Colon (tissue), 2 donors: Measurements from ENCODE around the gene INTS13.
"Not testable (repeated sequence)": the region's sequence is repeated elsewhere in the genome, so short reads cannot be mapped to it uniquely, and the experiment has no call there.

Source experiments
- FAIRE-seq: peaks from 2 replicates; lab custom pipeline; 2012; peaks lifted over from hg19 to GRCh38; lab: Jason Lieb, UNC
- donor health status: control.
- donor health status: control.

Gene INTS13, protein sequence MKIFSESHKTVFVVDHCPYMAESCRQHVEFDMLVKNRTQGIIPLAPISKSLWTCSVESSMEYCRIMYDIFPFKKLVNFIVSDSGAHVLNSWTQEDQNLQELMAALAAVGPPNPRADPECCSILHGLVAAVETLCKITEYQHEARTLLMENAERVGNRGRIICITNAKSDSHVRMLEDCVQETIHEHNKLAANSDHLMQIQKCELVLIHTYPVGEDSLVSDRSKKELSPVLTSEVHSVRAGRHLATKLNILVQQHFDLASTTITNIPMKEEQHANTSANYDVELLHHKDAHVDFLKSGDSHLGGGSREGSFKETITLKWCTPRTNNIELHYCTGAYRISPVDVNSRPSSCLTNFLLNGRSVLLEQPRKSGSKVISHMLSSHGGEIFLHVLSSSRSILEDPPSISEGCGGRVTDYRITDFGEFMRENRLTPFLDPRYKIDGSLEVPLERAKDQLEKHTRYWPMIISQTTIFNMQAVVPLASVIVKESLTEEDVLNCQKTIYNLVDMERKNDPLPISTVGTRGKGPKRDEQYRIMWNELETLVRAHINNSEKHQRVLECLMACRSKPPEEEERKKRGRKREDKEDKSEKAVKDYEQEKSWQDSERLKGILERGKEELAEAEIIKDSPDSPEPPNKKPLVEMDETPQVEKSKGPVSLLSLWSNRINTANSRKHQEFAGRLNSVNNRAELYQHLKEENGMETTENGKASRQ

DNA sequence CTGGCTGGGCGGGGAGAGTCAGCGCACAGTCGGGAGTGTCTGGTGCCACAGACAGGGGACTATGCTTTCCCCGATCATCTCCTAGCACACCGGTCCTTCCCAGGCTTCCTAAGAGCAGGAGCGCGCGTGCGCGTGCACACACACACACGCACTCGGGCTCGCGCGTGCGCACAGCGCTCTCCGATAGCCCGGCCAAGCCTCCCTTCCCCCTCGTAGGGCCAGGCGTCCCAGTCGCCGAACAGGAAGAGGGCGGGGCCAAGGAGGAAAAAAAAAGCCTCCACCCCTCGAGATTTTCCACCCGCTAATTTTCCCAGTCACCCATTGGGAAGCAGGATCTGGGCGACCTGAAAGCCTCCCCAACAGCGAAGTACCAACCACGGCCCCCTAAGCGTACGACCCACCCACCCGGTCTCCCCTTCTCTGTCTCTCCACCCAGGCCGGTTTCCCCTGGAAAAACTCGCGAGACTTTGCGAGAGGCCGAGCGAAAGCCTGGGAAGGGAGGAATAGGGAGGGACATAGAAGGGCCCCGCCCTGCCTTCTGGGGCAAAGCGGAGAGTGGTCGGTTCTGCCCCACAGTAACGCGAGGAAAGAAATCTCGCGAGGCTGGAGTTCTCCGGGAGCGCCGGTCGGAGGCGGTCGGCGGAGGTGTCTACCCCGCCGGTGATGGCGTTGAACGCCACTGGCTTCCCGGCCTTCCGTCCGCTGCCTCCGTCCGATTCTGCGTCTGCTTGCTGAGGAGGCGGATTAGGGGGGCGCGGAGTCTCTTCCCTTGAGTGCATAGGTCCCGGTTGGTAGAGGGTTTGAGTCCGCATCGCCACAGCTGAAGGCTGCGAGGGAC is at the start of gene INTS13, which contains the start of gene FGFR1OP2:
Gene INTS13 (minus strand): TSS at position 119 of the 838 bp plus-strand sequence. CDS start 1,178 bp downstream, outside the sequence.
Gene FGFR1OP2 (plus strand): TSS at position 608 of the 838 bp plus-strand sequence. CDS start 15,689 bp downstream, outside the sequence.
- no peak for FAIRE-seq

DNA sequence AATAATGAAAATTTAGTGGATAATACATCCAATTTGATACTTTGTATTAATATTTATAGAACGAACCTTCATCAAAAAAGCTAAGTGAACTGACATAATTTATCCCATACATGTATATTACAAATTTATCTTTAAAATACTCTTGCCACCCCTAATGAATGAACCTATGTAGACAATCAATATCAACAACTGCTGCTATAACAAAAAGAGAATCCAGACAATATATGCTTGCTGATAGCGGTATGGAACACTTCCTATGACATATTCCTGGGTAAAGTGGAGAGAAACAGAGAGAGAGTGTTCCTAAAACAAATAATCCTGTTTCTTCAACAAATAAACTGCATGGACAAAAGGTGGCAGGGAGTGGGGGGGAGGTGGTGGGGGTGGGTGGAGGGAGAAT is 45.1 kb upstream of the INTS13 start:
- no peak for FAIRE-seq

DNA sequence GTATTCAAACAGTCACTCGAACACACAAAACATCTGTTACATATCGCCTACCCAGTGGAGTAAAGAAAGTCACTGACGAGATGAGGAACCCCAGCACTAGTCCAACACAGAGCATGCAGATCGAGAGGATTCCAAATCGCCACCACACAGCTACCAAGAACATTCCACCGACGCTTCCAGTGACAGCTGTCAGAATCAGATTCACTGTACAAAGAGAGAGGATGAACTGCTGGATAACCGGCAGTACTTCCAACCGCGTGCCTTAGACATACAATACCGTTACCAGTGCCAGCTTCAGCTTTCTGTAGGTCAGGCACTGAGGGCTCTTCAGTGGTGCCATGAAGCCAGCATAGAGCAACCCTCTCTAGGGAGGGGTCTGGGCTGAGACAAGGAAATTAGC is 42.0 kb upstream of the INTS13 start:
- no peak for FAIRE-seq

- no peak for FAIRE-seq
Measured at GRCh38 chr12:26978801-26979200, 41.0 kb upstream of the INTS13 start.

DNA sequence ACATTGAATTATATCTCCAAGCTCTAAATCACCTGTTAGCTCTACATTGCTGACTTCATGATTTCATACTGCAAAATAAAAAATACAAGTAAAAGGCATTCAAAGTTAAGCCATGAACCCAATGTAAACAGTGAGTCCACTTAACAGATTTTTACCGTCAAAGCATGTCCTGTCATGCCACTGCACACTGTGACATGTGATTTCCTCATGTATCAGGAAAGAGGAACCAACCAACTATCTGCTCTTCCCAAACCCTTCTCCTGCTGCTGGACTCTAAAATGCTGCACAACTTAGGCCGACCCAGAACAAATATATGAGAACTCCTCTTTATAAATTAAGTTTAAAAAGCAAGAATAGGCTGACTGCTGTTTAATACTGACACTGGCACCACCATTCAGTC is 38.9 kb upstream of the INTS13 start:
- no peak for FAIRE-seq

DNA sequence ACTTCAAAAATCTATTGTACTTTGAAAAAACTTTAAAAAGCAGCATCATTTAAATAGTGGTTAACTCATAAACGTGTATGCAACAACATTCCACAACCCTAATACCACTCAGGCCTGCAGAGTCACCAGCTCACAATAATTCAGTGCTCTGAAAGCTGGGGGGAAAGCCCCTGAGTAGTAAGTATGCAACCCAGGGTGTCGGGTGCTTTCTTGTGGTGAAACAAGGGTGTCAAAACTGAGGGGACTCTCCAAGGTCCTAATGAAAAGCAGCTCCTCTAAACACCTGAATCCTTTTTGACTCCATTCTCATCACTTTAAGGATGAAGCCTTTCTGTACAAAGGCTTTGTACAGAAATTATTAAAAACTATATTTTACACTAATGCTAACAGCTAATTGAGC is 34.2 kb upstream of the INTS13 start:
- FAIRE-seq = no peak

- FAIRE-seq = no peak
Measured at GRCh38 chr12:26970136-26970535, 32.4 kb upstream of the INTS13 start.

- FAIRE-seq = no peak
Measured at GRCh38 chr12:26966842-26967241, 29.1 kb upstream of the INTS13 start.

DNA sequence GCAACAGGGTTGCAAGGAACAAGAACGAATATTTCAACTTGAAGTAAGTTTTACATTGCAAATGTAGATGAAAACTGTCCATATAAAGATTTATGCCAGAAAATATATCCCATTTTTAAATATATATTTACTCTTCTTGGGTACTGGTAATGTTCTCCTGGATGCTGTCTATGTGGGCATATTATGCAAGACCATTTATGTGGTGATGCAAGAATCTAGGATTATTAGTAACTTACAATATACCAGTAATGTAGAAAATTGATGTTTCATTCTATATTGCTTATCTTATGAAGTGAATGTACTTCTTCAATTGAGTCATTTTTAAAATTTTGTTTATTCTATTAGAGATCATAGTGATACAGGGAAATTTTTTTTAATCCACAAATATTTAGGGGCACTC is 25.6 kb upstream of the INTS13 start:
- FAIRE-seq = no peak

- no peak for FAIRE-seq
Measured at GRCh38 chr12:26961803-26962202, 24.0 kb upstream of the INTS13 start.

GRCh38 chr12:26961391-26961790 is 23.6 kb upstream of the INTS13 start:
- not testable (repeated sequence) for FAIRE-seq

DNA sequence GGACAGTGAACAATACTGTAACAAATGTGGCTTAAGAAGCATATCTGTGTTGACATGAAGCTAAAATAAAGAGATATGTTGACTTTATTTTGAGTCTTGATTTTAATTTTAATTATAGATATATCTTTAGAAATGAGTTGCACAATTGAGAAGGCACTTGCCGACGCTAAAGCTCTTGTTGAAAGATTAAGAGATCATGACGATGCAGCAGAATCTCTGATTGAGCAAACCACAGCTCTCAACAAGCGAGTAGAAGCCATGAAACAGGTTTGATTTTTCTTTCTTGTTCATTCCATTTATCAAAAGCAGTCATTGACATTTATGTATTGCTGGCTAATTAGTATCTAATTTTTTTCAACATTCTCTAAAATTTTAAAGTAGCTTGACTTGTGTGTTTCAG is 16.2 kb upstream of the INTS13 start:
- FAIRE-seq = no peak

GRCh38 chr12:26953447-26953846 is 15.7 kb upstream of the INTS13 start:
- no peak for FAIRE-seq

DNA sequence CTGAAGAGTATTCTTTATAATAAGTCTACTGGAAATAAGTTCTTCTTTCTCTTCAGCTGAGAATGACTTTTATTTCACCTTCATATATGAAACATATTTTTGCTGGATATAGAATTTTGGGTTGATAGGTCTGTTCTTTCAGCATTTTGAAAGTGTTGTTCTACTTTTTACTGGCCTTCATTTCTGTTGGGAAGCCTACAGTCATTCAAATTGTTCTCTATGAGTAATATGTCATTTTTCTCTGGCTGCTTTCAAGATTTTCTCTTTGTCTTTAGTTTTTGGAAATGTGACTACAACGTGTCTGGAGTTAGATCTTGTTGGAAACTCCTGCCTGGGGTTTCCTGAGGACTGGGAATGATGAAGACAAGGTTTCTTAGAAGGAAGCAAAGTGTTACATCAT is 10.5 kb upstream of the INTS13 start:
- no peak for FAIRE-seq

- no peak for FAIRE-seq
Measured at GRCh38 chr12:26941215-26941594, 3.4 kb upstream of the INTS13 start.

- no peak for FAIRE-seq
Measured at GRCh38 chr12:26940516-26941214, 2.9 kb upstream of the INTS13 start.

- FAIRE-seq = no peak
Measured at GRCh38 chr12:26939953-26940352, 2.2 kb upstream of the INTS13 start.

DNA sequence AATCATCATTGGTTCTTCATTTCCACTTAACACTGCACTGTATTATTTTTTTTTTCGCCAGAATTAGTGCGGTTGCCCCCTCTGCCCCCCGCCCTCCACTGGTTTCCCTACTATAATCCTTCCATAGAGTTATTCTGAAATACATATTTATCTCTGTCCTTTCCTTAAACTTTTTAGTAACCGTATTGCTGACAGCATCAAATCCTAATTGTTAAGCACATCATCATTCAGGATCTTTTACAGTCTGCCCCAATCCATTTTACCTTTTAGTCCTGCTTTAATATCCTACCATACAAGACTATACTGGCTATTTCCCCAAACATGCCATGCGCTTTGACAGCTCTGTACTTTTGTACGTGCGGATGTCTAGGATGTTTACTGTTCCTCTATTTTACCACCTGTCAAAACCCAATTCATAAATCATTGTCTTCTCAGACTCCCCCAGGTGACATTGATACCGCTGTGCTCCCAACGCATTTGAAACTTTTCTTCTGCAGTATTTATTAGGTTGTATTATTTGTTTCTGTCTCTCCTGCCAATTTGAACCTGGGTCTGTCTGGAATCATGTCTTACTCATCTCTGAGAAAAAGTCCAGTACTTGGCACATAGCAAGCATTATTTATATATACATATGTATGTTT is 1.5 kb upstream of the INTS13 start:
- FAIRE-seq = no peak

DNA sequence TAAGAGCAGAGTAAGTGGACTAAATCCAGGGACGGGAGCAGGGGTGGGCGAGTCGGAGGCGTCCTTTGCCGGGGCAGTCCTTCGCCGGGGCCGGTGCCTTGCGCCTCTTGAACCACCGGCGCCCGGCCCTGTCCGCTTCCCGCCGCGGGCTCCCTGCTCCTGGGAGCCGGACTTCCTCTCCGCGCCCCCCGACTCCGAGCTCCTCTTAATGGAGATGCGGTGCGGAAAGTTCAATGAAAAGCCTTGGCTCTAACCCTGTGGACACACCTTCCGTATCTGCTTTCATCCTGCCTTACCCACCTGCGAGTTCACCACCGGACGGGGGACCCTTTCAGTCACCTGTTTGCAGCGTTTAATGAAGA is 901 bp upstream of the INTS13 start:
- no peak for FAIRE-seq

DNA sequence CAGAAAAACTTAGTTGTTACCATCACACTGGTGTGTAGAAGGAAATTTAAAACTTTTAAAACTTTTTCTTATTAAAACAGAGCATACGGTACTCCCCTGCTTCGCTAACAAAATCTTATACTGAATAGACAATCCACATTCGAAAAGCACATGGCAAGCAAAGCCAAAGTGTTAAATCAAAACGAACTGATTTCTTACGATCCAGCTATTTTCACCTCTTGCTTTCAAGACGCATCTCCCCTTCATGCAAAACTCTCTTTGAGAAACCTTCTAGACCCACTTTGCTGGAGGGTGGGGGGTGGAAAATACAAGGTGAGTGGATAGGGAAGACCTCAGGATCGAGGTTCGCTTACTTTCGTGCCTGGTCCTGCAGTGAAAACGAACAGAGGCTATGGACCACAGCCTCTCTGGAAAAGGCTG is 328 bp downstream of the INTS13 start:
- no peak for FAIRE-seq
